Stimulated activated effector memory CD8-positive, alpha-beta T cell treated with anti-CD3 and anti-CD28 coated beads, Interleukin-12 subunit alpha, Interleukin-12 subunit beta, amount 100 ng/mL, for 72 hours (primary cell): ENCODE data around the gene SYDE2.
"Not testable (repeated sequence)": the region's sequence is repeated elsewhere in the genome, so short reads cannot be mapped to it uniquely, and the experiment has no call there.

Experiments used
- ATAC-seq: fragments of 150-1000 bp; cut with Tn5 transposase; 2 replicates; pipeline ENCODE4 v1.10.0; 2021
- DNase-seq, 2 donors: peaks; one replicate each; pipeline ENCODE4 v3.0.0; 2021 to 2022; ENCODE audit warnings: low spot score in 2 of 2
- H3K27ac Mint-ChIP-seq: one replicate; pipeline ENCODE4 v1.8.0; 2022; ENCODE audit warnings: mild to moderate bottlenecking, mixed read lengths
- H3K36me3 Mint-ChIP-seq: one replicate; pipeline ENCODE4 v1.8.0; 2022; ENCODE audit warnings: mild to moderate bottlenecking, mixed read lengths
- H3K4me1 Mint-ChIP-seq: one replicate; pipeline ENCODE4 v1.8.0; 2022; ENCODE audit warnings: mixed read lengths
- H3K4me3 Mint-ChIP-seq: one replicate; pipeline ENCODE4 v1.8.0; 2022; ENCODE audit warnings: mild to moderate bottlenecking, mixed read lengths
- H3K9me3 Mint-ChIP-seq: one replicate; pipeline ENCODE4 v1.8.0; 2022; ENCODE audit warnings: mixed read lengths

The SYDE2 gene

GRCh38 chr1:85153149-85153891 lies 47.5 kb downstream of the SYDE2 start:
- DNase-seq (no peak), ATAC-seq (no peak)
- no peak overlapping the region for H3K27ac Mint-ChIP-seq
- no peak overlapping the region for H3K4me3 Mint-ChIP-seq
- H3K9me3 Mint-ChIP-seq = no peaks in the 10 kb centered on the region
- H3K36me3 Mint-ChIP-seq = no peaks in the 10 kb centered on the region
- peaks cover 8% of the 10 kb centered on the region for H3K4me1 Mint-ChIP-seq

- DNase-seq = no peak
- no peak for ATAC-seq
- H3K9me3 Mint-ChIP-seq = no peaks in the 10 kb centered on the region
- peaks cover 12% of the 10 kb centered on the region for H3K4me1 Mint-ChIP-seq
- no peak overlapping the region for H3K27ac Mint-ChIP-seq
- no peak overlapping the region for H3K4me3 Mint-ChIP-seq
- H3K36me3 Mint-ChIP-seq = no peaks in the 10 kb centered on the region
These were observed 49.4 kb downstream of the SYDE2 start for GRCh38 chr1:85151446-85151845.

DNA sequence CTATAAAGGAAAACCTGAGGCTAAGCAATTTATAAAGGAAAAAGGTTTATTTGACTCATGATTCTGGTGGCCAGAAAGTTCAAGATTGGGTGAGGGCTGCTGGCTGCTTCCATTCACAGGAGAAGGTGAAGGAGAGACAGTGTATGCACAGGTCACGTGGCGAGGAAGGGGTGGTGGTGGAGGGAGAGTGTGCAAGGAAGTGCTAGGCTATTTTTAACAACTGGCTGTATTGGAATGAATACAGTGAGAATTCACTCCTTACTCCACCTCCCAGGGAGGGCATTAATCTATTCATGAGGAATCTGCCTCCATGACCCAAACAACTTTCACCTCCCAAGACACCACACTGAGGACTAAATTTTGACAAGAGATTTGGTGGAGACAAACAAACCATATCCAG lies 51.0 kb downstream of the SYDE2 start:
- no peaks in the 10 kb centered on the region for H3K9me3 Mint-ChIP-seq
- H3K36me3 Mint-ChIP-seq = no peaks in the 10 kb centered on the region
- no peak overlapping the region for H3K4me3 Mint-ChIP-seq
- peaks cover 12% of the 10 kb centered on the region for H3K4me1 Mint-ChIP-seq
- DNase-seq = no peak
- H3K27ac Mint-ChIP-seq = no peak overlapping the region
- ATAC-seq = no peak

DNA sequence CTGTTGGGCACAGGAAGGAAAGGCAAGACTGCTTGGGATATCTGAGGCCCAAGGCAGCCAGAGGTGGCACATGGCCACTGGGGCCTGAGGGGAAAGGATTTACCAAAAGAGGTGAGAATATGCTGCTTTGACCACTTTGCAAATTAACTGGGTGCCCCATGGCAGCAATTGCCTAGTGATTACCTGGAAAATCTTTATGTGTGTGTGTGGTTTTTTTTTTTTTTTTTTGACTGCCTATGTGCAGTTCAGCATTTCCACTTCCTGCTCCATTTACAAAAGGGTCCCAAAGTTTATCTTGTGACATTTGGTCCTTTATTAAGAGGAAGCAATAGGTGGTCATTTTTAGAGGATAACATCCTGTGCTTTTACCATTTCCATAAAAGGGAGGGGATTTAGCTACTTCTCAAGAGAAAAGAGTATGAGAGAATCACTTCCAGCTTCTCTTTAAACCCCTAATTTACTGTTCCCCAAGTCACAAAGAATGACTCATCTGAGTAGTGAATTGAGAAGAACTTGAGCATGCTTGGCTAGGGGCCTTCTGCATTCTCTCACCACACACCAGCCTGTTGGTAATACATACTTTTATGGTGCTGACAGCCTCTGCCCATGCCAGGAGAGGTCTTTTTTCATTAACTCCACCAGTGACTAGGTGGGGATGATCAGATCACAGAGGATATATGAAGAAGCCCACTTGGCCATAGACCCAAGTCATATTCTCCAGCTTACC lies 52.1 kb downstream of the SYDE2 start:
- DNase-seq (no peak), ATAC-seq (peak; percentile 89)
- Mint-ChIP-seq H3K4me3 (no peak overlapping the region), H3K36me3 (no peaks in the 10 kb centered on the region), H3K27ac (no peak overlapping the region), H3K4me1 (peaks cover 12% of the 10 kb centered on the region), H3K9me3 (no peaks in the 10 kb centered on the region)

DNA sequence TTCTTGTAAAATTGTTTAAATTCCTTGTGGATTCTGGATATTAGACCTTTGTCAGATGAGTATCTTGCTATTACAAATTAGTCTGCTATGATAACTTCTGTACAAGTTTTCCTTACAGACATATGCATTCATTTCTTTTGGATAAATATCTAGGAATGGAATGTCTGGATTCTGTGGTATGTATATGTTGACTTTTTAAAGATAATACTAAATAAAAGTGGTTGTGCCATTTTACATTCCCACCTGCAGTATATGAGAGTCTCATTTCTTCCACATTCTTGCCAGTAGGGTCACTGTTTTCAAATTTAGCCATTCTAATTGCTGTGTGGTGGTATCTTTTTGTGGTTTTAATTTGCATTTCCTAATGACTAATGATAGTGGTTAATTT lies 53.9 kb downstream of the SYDE2 start:
- no peak for DNase-seq
- no peaks in the 10 kb centered on the region for H3K9me3 Mint-ChIP-seq
- ATAC-seq = no peak
- H3K27ac Mint-ChIP-seq = no peak overlapping the region
- no peak overlapping the region for H3K4me3 Mint-ChIP-seq
- H3K36me3 Mint-ChIP-seq = no peaks in the 10 kb centered on the region
- peaks cover 12% of the 10 kb centered on the region for H3K4me1 Mint-ChIP-seq

DNA sequence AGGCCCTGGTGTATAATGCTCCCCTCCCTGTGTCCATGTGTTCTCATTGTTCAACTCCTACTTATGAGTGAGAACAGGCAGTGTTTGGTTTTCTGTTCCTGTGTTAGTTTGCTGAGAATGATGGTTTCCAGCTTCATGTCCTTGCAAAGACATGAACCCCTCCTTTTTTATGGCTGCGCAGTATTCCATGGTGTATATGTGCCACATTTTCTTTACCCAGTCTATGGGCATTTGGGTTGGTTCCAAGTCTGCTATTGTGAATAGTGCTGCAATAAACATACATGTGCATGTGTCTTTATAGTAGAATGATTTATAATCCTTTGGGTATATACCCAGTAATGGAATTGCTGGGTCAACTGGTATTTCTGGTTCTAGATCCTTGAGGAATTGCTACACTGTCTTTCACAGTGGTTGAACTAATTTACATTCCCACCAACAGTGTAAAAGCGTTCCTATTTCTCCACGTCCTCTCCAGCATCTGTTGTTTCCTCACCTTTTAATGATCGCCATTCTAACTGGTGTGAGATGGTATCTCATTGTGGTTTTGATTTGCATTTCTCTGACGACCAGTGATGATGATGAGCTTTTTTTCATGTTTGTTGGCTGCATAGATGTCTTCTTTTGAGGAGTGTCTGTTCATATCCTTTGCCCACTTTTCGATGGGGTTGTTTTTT lies 54.4 kb downstream of the SYDE2 start:
- H3K4me3 Mint-ChIP-seq, H3K9me3 Mint-ChIP-seq, H3K36me3 Mint-ChIP-seq, ATAC-seq, H3K27ac Mint-ChIP-seq, DNase-seq: not testable (repeated sequence)
- peaks cover 12% of the 10 kb centered on the region for H3K4me1 Mint-ChIP-seq

DNA sequence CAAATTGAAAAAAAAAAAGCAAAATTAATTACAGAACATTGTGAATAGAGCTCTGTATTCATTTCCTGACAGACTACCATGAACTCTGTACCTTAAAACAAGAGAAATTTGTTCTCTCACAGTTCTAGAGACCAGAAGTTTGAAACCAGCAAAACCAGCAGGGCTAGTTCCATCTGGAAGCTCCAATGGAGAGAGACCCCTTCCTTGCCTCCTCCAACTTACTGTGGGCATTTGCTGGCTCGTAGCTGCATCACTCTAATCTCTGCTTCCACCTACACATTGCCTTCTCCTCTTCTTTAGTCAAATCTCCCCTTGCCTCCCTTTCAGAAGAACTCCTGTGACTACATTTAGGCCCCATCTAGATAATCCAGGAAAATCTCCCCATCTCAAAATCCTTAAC lies 56.5 kb downstream of the SYDE2 start:
- Mint-ChIP-seq H3K9me3 (no peaks in the 10 kb centered on the region), H3K4me1 (peaks cover 12% of the 10 kb centered on the region), H3K36me3 (no peaks in the 10 kb centered on the region), H3K4me3 (no peak overlapping the region), H3K27ac (no peak overlapping the region)
- no peak for ATAC-seq
- no peak for DNase-seq

GRCh38 chr1:85142753-85143152 lies 58.1 kb downstream of the SYDE2 start:
- Mint-ChIP-seq H3K27ac (no peak overlapping the region), H3K36me3 (no peaks in the 10 kb centered on the region), H3K4me1 (no peaks in the 10 kb centered on the region), H3K9me3 (no peaks in the 10 kb centered on the region), H3K4me3 (no peak overlapping the region)
- ATAC-seq (no peak), DNase-seq (no peak)

- H3K4me3 Mint-ChIP-seq, H3K27ac Mint-ChIP-seq, H3K36me3 Mint-ChIP-seq, H3K4me1 Mint-ChIP-seq, H3K9me3 Mint-ChIP-seq, DNase-seq, ATAC-seq: not testable (repeated sequence)
These were observed 62.4 kb downstream of the SYDE2 start for GRCh38 chr1:85138439-85138838.

GRCh38 chr1:85137660-85138059 lies 63.2 kb downstream of the SYDE2 start:
- Mint-ChIP-seq H3K36me3 (no peaks in the 10 kb centered on the region), H3K4me3 (no peak overlapping the region), H3K27ac (no peak overlapping the region), H3K4me1 (no peaks in the 10 kb centered on the region), H3K9me3 (no peaks in the 10 kb centered on the region)
- DNase-seq (no peak), ATAC-seq (no peak)

DNA sequence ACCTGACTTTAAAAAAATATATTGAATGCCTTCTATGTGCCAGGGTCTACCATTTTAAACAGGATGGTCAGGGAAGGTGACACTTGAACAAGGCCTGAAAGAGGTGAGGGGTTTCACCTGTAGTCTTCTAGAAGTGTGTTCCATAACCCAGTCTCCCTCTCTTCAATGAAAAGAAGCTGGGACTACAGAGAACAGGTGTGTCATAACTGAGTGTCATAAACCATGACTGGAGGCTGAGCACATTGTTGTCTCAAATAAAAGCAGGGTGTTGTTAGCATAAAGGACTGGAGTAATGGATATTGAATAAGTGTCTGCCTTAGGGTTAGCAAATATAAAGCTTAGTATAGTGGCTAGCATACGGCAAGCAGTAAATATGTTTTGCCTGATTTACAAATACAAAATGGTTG lies 65.4 kb downstream of the SYDE2 start:
- no peaks in the 10 kb centered on the region for H3K36me3 Mint-ChIP-seq
- no peaks in the 10 kb centered on the region for H3K4me1 Mint-ChIP-seq
- ATAC-seq (no peak), DNase-seq (no peak)
- H3K4me3 Mint-ChIP-seq = no peak overlapping the region
- no peak overlapping the region for H3K27ac Mint-ChIP-seq
- no peaks in the 10 kb centered on the region for H3K9me3 Mint-ChIP-seq

- Mint-ChIP-seq H3K4me3 (no peak overlapping the region), H3K4me1 (no peaks in the 10 kb centered on the region), H3K27ac (no peak overlapping the region), H3K36me3 (no peaks in the 10 kb centered on the region), H3K9me3 (no peaks in the 10 kb centered on the region)
- no peak for ATAC-seq
- DNase-seq = no peak
These were observed 66.0 kb downstream of the SYDE2 start for GRCh38 chr1:85134583-85135391.

- ATAC-seq = no peak
- Mint-ChIP-seq H3K36me3 (no peaks in the 10 kb centered on the region), H3K4me1 (no peaks in the 10 kb centered on the region), H3K27ac (no peak overlapping the region), H3K4me3 (no peak overlapping the region), H3K9me3 (no peaks in the 10 kb centered on the region)
- DNase-seq = no peak
These were observed 67.2 kb downstream of the SYDE2 start for GRCh38 chr1:85133565-85134159.

DNA sequence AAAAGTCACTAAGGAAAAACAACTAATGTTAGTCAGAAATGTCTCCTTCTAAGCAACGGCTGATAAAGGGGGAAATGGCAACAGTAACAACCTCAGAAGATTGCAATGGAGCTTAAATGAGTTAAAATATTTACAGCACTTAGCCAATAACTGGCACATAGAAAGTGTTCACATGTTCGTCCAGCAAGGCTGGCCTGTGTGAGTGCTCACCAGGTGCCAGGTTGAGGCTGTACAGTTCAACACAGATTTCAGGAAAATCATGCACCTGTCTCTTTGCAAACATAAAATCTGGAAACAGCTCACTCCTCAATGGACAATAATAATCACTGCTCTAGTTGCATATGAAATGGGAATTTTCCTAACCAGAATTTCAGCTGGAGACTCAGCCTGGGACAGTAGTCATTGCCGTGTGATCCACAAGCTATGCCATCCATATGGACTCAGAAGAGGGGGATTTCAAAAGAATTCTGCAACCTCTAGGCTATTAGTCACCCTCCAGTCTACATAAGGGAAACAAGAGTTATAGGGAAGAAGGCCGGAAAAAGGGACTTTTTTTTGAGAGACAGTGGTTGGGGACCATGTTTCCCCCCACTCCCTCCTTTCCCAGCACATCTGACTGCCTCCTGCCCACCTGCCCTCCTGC lies 68.6 kb downstream of the SYDE2 start:
- Mint-ChIP-seq H3K4me3 (no peak overlapping the region), H3K27ac (no peak overlapping the region), H3K36me3 (no peaks in the 10 kb centered on the region), H3K4me1 (no peaks in the 10 kb centered on the region), H3K9me3 (no peaks in the 10 kb centered on the region)
- DNase-seq (no peak), ATAC-seq (no peak)
